B cell (primary cell): ENCODE results near the gene CCDC192.

Experiments used
- EZH2 ChIP-seq: IDR thresholded peaks from 2 replicates; pipeline ENCODE4 v1.6.1; 2012; ENCODE audit warnings: borderline replicate concordance, low read depth, mild to moderate bottlenecking, moderate library complexity, low read length; ENCODE audit not compliant: insufficient read depth, poor library complexity, severe bottlenecking
- TF ChIP-seq, protein P1 (sequence below): fragments of 200-600 bp; IDR thresholded peaks from one replicate; pipeline ENCODE4 v1.8.0; 2022; ENCODE audit warnings: antibody characterized with exemption, mild to moderate bottlenecking

GRCh38 chr5:127975961-127976360 lies 272.8 kb downstream of the CCDC192 start:
- TF ChIP-seq, protein P1, sequence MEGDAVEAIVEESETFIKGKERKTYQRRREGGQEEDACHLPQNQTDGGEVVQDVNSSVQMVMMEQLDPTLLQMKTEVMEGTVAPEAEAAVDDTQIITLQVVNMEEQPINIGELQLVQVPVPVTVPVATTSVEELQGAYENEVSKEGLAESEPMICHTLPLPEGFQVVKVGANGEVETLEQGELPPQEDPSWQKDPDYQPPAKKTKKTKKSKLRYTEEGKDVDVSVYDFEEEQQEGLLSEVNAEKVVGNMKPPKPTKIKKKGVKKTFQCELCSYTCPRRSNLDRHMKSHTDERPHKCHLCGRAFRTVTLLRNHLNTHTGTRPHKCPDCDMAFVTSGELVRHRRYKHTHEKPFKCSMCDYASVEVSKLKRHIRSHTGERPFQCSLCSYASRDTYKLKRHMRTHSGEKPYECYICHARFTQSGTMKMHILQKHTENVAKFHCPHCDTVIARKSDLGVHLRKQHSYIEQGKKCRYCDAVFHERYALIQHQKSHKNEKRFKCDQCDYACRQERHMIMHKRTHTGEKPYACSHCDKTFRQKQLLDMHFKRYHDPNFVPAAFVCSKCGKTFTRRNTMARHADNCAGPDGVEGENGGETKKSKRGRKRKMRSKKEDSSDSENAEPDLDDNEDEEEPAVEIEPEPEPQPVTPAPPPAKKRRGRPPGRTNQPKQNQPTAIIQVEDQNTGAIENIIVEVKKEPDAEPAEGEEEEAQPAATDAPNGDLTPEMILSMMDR: no peak
- no peak for TF ChIP-seq EZH2
